HG03460 (cell line): ENCODE results near the gene DDX41.
"Not testable (repeated sequence)": the region's sequence is repeated elsewhere in the genome, so short reads cannot be mapped to it uniquely, and the experiment has no call there.

Source experiments
- ATAC-seq: cut with Tn5 transposase; IDR thresholded peaks from one replicate; pipeline ENCODE4 v1.9.1; 2021; ENCODE audit not compliant: unreplicated experiment

The DDX41 gene

DNA sequence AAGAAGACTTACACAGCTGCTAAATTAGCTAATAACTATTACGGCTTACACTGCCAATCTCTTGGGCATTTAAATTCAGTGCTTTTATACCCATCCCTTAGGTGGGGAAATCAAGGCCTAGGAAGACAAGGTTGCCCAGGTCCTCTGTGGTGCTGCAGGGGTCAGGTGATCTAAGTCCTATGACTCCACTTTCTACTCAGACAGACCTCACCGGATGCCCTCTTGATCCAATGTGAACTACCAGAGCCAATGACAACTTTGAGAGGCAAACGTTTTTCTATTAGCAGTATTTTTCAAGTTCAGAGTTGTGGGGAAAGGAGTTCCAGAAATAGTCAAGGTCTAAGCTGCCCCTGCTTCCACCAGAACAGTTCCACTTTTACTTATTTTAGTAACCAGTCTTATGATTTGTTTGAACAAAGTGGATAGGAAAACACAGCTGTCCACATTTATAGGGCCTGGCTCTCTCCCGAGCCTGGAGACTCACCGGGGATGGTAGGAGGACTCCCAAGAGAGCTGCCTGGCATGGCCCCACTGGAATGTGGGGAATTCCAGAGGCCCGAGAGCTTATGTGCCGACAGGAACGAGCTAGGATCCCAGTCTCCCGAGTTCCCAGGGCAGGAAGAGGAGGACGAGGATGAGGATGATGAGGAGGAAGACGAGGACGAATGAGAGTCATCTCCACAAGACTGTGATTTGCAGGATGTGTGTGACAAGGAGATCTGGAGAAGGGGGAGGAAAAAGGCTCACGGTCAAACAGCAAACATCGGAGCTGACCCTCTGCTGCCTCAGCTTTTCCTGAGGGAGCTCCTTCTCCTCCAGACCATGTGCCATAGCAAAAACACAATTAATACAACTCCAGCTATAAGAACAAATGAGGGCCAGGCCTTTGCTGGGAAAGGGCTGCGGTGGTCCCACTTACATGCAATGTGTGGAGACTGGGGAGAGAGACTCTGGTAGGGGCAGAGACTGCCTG is 20.9 kb upstream of the DDX41 start:
- ATAC-seq, result no peak

DNA sequence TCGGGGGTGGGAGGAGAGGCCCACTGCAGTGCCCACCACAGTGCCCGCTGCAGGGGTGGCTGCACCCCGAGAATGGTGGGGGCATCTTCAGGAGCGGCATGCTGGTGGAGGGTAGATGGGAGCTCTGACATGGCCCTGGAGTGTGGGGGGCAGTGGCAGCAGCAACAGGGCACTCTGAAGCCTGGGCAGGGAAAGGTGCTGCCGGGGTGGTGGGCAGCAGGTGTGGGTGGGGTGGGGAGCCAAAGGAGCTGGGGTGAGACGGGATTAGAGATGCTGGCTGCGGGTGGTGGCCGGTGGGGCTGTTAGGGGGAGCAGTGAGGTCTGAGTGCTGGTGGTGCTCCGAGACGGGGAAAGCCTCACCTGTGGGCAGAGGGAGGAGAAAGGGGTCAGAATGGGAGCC is 19.6 kb upstream of the DDX41 start:
- ATAC-seq, result no peak

DNA sequence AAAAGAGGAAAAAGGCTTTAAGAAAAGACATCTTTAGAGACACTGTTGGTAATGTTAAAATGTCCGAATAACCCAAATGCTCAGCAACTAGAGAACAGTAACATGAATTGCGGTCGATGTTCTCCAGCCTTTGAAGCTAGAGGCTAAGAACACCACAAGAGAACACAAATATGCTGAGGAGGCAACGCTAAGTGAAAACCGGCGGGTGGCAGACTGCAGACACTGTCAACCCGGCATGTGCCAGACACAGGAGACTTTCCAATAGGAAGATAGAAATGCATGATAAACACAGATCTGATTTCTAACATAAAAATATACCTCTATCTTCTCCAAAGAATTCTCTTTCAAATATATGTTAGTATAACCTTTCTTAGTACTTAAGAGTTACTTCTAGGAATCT is 18.4 kb upstream of the DDX41 start:
- ATAC-seq, result no peak

DNA sequence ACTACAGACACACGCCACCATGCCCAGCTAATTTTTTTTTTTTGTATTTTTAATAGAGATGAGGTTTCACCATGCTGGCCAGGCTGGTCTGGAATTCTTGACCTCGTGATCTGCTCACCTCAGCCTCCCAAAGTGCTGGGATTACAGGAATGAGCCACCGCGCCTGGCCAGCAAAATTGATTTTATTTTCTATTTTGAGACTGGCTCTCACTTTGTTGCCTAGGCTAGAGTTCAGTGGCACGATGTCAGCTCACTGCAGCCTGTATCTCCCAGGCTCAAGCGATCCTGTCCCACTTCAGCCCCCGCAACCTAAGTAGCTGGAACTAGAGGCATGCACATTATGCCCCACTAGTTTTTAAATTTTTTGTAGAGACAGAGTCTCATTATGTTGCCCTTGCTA is 17.7 kb upstream of the DDX41 start:
- not testable (repeated sequence) for ATAC-seq

DNA sequence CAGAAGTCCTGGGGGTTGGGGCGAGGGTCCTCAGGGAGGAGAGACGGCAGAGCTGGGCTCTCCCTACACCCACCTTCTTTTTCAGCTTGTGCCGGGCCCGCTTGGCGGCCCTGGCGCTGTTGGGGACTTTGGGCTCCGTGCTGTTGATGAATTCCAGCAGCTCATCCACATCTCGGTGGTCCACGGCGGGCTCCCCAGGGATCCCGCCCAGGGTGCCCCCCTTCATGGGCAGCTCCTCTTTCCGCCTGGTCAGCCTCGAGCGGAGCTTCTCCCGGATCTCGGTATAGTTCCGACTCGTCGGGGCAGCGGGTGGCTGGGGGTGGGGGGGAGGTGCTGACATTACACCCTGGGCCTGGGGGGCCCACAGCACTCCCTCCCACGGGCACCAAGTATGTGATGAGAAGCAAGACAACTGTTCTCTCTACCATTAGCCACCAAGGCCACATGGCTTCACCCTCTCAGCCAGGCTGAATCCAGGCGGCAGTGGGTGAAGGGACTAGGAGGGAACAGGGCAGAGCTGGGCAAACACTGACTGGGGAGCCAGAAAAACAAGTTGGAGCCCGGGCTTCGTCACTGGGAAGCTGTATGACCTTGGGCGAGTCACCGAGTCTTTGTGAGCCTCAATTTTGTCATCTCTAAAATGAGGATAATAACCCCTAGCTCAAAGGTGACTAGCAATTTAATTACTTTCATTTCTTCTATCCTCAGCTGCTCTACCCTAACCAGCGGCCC is 14.6 kb upstream of the DDX41 start:
- ATAC-seq, result no peak

DNA sequence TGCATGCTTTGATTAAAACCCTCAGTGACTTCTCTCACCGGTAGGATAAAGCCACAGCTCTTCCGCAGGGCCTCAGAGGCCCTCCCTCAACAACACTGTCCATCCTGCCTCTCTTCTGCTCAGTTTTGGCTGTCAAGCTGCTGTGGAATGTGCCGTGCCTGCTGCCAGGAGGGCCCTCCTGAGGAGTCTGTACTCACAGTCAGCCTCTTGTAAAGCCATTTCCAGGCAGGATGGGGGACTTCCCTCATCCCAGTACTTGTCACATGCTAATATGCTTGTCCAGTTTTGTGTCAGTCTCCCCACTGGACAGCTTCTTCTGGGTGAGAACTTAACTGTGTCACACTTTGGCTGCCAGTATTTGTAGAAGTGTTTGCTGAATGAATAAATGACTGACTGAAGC is 13.9 kb upstream of the DDX41 start:
- ATAC-seq, result no peak

DNA sequence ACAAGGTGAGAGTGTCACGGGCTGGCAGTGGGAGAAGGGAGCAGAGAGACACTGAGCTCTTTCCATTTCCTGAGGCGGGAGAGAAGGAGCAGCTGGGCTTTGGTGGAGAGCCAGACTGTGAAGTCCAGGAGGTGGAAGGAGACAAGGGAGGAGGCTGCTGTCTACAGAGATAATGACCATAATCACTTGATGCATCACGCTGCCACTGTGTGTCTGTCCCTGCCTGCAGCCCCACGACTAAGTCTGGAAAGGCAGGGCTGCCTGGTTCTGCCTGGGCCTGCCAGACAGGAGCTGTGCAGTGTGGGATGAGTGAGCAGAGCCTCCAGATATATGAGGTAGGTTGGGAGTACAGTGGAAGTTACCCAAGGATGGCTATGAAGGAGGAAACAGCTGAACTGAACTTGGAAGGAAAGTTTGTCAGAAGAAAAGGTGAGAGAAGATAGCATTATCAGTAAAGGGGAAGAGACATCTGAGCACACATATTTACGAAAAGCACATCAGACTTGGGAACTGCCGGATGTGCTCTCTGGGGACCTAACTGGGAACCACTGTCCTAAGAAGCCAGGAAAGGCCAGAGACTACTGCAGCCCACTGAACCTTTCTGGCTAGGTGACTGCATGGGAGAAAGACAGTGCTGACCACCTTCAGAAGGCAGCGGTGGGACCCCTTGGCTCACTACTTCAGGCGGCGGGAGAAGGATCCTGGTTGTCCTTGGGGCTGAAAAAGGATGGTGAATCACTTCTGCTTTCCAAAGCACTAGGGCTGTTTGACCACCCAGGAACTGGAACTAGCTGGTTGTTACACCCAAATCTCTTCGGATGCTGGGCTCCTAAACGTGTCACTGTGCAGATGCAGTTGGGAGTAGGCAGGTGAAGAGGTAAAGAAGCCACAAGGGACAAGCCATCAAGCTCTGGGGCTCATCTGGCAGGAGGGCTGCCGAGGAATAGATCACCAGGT is 12.8 kb upstream of the DDX41 start:
- no peak for ATAC-seq

DNA sequence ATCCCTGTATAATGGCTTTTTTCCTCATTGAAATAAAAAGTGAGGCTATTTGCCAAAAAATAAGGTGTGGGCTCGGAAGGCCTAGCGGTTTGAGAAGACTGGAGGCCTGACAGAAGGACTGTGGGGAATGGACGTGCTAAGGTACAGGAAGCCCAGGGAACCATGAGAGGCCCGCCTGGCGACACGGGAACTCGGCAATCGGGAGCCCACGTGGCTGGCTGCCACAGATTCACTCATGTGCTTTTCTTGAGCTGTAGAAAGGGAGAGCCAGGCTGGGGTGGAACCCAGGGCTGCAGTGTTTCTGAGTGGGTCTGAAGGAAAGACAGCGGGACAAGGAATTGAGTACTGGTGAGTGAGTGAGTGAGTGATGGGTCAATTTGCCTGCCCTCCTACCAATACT is 11.9 kb upstream of the DDX41 start:
- no peak for ATAC-seq

DNA sequence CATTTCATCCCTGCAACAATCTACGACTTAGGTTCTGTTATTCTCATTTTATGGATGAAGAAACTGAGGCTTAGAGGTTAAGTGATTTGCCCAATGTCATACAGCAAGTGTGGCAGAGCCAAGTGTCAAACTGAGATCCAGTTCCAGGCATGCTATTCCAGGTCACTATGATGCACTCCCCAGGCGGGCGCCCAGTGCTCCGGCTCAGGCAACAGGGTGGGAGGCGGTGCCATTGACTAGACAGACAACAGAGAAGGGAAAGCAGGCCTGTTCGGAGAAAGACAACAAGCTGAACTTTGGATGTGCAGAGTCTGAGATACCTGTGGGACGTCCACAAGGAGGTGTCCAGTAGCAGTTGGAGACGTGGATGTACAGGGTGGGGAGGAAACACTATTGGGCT is 10.8 kb upstream of the DDX41 start:
- ATAC-seq, result no peak

DNA sequence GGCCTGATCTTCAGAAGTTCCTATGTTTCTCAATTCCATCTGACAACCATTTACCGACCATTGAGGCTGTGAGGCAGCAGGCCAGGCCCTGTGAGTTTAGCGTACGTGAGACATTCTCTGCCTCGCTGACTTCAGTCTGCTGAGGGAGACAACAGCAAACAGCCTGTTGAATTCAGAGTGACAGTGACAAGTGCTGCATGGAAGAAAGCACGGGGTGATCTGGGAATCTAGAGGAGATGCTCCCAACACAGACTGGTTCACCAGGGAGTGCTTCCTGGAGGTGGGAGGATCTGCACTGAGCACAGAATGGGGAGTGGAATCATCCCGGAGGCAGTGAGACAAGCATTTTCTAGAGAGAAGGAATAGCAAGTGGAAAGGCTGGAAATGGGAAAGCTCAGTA is 10.0 kb upstream of the DDX41 start:
- ATAC-seq, result no peak

DNA sequence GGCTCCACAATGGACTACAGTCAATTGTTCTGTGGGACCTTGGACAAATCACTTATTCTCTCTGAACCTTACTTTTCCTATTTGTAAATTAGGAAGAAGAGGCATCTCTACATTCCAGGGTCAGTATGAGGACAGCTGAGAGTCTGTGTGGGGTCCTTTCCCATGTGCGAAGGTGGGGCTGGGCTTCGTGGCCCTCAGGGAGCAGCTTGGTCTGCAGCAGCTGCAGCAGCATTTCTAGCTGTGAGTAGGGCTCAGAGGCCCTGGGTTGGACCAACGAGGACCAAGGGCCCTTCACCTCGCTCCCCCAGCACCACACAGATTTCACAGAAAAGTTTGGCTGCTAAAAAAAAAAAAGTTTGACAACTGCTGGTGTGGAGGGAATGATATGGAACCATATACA is 9.4 kb upstream of the DDX41 start:
- ATAC-seq, result no peak

DNA sequence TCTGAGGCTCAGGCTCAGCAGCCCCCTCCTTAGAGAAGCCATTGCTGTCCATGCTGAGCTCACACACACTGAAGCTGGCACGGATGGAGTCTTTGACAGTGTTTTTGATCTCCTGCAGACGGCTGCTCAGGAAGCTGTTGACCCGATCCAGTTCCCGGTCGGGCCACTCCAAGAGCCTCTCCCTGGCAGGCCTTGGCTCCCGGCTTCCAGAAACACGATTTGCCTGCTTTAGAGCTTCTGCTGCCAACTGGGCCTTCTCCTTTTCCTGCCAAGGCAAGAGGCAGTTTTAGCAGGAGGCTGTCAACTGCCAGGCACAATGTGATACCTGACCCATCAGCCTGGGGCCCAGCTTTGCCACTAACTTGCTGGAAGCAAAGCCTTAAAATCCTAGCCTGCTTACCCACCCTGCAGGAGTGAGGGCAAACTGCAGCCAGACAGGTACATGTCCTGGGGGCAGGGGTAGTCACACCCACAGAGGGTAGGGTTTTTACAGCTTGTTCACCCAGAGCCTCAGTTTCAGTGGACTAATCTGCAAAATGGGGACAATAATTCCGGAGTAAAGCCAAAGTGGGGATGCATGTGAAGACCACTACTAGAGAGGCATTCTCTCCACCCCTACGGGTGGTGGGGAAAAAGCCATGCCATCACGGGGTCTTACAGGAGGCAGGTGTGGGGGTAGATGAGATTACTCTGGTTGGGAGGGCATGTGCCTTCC is 8.3 kb upstream of the DDX41 start:
- no peak for ATAC-seq

DNA sequence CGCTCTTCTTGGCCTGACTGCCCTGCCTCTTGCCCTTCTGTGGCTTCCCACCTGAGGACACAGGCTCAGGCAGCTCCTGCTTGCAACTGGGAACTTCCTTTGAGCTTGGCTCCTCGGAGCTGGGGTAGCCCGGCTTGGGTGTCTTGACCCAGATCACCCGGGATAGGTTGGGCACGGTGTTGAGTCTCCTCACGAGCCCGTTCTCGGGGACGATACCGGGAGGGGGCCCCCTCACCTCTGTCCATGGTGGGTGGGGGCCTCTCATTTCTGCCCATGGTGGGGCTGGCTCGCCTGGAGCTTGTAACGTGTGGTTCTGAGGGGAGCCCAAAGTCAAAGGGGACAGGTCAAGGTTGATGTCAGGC is 7.8 kb upstream of the DDX41 start:
- ATAC-seq, result no peak

DNA sequence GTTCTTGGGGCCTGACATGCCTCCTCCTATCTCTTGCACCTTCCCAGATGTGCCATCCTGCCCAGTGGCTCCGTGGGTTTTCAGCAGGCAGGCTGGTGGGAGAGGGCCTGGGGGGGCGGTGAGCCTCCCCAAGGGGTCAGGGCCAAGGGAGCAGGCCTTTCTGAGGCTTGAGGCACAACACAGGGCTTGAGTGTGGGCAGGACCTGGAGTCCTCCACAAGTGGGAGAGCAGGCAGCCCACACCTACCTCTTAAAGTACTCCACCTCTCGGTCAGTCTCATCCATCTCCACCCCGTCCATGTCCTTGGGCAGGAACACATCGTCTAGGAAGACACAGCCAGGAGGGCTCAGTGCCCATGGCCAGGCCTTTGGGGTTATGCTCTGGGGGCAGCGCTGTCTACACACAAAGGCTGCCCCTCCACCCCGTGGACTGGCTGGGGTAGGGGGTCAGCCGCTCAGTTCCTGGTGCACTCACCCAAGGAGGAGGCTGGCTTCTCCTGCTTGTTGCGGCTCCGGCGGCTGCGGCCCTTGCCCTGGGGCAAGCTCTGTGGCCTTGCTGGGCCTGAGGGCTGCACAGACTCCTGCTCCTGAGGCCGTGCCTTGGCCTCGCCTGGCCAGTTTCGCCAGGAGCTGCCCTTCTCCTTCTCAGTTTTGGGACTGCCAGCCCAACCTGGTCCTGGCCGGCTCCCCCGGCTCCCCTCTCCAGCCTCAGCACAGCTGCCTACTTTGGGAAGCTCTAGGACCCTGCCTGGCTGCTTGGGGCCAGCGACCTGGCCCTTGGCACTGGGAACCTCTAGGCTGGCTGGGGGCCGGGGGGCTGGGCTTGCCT is 7.2 kb upstream of the DDX41 start:
- no peak for ATAC-seq

DNA sequence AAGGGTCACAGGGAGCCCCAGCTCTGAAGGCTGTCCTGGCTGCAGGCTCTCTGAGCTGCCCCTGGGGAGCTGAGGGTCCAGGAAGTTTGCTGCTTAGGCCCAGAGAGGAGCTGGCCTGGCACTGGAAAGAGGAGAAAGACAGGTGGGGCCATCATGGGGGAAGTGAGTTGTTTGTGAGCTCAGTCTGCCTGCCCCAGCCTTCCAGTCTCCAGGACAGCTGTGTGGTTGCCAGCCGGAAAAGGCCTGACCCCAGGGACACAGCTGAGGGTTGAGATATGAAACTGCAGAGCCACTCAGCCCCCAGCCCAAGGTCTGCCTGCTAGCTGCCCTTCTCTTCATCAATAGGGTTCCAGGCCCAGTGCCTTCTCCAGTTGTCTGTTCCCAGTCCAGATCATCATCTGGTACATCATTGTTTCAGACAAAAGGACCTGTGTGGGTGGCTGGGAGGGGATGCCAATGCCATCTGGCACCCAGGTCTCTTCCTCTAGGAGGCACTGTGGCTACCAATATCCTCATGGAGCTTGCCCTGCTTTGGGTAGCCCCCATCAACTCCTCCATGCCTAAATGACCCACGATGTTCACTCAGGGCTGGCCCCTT is 4.3 kb upstream of the DDX41 start:
- no peak for ATAC-seq

DNA sequence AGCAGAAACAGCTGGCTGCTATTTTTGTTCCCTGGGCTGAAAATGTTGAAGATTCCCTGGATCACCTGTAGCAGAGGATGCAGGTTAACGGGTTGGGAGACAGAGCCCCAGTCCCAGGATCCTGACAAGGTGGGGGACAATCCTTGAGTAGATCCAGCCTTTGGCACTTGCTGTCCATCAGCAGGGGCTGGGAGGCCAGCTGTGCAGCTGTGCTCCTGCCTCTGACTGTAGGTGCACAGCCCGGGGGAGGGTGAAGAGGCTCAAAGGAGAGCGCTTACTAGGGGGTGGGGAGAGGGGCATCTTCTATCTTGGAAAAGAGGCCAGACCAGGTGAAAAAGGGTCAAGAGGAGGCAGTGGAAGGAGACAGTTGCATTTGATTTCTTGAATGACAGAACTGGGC is 3.5 kb upstream of the DDX41 start:
- no peak for ATAC-seq

DNA sequence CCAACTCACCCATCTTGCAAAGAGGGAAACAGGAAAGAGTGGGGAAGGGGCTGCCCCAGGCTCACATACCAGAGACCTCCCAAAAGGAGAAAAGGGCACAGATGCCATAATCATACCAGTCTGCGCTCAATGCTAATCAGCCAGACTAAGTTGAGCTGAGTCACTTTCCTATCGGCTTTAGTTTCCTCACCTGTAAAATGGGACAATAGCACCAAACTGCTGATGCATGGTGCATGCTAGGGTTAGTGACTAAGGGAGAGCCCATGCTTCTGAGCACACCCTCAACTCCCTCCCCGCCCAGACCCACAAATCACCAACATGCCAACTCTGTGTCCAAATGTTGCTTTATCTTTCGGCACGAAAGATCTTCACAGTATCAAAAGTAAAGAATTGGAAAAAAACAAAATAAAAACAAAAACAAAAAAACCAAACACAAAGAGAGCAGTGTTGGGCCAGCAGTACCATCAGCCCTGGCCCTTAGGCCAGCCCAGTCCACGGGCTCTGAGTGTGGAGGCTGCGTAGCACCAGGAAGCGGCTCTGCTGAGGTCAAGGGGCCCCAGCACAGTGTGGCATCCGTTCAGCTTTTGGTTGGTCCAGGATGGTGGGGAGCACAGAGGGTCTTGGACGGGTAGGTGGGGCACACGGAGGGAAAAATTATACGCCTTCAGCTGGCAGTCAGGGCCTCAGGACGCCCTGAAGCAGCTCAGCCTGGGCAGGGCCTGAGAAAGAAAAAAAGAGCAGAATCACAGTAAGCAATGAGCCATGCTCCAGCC is 2.9 kb upstream of the DDX41 start:
- no peak for ATAC-seq

DNA sequence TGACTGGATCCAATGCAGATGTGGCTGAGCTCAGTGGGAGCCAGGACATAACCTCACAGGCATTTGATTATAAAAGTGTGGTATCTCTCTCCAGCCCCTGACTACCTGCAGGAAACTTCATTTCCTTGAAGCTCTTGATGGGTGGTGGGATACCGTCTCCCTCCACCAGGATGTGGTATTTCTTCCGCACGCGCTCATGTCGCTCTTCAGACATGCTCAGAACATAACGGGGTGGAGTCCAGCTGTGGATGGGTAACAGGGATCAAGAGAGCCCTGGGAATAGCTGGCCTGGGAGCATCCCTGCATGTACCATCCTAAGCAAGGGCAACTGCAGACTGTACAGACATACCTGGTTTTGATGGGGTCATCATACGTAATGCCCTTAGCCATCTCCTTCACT is 1.2 kb downstream of the DDX41 start:
- no peak for ATAC-seq

DNA sequence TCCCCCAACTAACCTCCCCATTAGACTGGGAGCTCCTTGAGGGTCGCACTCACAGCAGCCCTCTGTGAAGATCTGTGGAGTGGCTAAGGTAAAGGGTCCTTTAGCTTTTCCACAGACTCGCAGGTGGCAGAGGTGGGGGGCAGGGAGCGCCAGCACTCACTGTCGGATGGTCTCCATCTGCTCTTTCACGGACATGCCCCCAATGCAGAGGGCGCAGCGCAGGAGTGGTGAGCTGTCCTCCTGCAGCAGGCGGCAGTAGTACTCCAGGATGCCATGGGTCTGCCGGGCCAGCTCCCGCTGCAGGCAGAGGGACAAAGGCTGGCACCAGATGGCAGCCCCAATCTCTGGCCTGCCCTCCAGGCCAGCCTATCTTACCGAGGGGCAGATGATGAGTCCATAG is 2.2 kb downstream of the DDX41 start:
- no peak for ATAC-seq
